ENCODE results near the gene CASKIN1.
"Not testable (repeated sequence)": the region's sequence is repeated elsewhere in the genome, so short reads cannot be mapped to it uniquely, and the experiment has no call there.

CASKIN1 gene

GRCh38 chr16:2135071-2135470, 61.3 kb downstream of the CASKIN1 start:
- H4K91ac ChIP-seq (ENCODE audit: low read depth, low read length), result peak overlapping the region; percentile 24
- DNase-seq, result not testable (repeated sequence)

DNA sequence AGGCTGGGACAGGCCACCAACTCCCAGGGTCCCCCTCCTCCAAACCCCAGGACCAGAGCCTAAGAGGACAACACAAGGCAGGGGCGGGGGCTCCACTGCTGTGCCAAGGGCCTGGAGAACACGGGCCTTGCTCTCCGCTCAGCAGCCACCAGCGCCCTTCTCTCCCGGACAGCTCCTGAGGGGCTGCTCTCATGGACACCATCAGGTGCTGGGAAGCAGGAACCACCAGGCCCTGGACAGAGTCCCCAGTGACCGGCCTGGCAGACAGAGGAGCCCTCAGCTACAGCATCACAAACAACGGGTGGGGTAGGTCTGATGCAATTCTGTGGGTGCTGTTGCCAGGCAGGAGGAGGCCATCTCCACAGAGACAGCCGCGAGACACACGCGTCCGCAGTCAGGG, 62.6 kb downstream of the CASKIN1 start:
- H3K9ac ChIP-seq (ENCODE audit: low read length); H3K36me3 ChIP-seq (ENCODE audit: control insufficient read depth in 1 of 2, insufficient read depth in 2 of 2, low read length in 2 of 2); H3K4ac ChIP-seq (ENCODE audit: low read depth, low read length); H3K79me1 ChIP-seq (ENCODE audit: low read length); H2AK5ac ChIP-seq (ENCODE audit: low read length); H2BK5ac ChIP-seq (ENCODE audit: low read depth, low read length, poor library complexity); H3K4me1 ChIP-seq (ENCODE audit: control insufficient read depth in 1 of 2, insufficient read depth in 2 of 2, low read length in 2 of 2); DNase-seq; H3K23ac ChIP-seq (ENCODE audit: low read length); H4K91ac ChIP-seq (ENCODE audit: low read depth, low read length); H3K14ac ChIP-seq (ENCODE audit: low read length); H3K79me2 ChIP-seq (ENCODE audit: control insufficient read depth, insufficient read depth, low read length, poor library complexity); H2BK120ac ChIP-seq (ENCODE audit: insufficient read depth, low read length, poor library complexity); H4K12ac ChIP-seq (ENCODE audit: low read depth, low read length); H4K8ac ChIP-seq (ENCODE audit: low read depth, low read length); H2AFZ ChIP-seq (ENCODE audit: insufficient read depth, low read length, poor library complexity); H3K4me2 ChIP-seq (ENCODE audit: low read length); H3K27me3 ChIP-seq (ENCODE audit: insufficient read depth, low read length); H3K27ac ChIP-seq (ENCODE audit: low read depth, low read length); H3K9me3 ChIP-seq (ENCODE audit: insufficient read depth, low read depth, low read length); H3K18ac ChIP-seq (ENCODE audit: low read length); H3K4me3 ChIP-seq (ENCODE audit: low read depth, low read length); H2BK12ac ChIP-seq (ENCODE audit: low read length): not testable (repeated sequence)
- WGBS (ENCODE audit: extremely low coverage, insufficient coverage, insufficient read length), result no CpG with 5 or more reads among the region's 12 CpGs

More at GRCh38 chr16:2135071-2135470, 61.3 kb downstream of the CASKIN1 start:
- H3K18ac ChIP-seq (ENCODE audit: low read length); H3K9ac ChIP-seq (ENCODE audit: low read length); H3K4ac ChIP-seq (ENCODE audit: low read depth, low read length); H4K12ac ChIP-seq (ENCODE audit: low read depth, low read length); H3K14ac ChIP-seq (ENCODE audit: low read length); H3K4me1 ChIP-seq (ENCODE audit: control insufficient read depth in 1 of 2, insufficient read depth in 2 of 2, low read length in 2 of 2); H2AFZ ChIP-seq (ENCODE audit: insufficient read depth, low read length, poor library complexity); H4K8ac ChIP-seq (ENCODE audit: low read depth, low read length); H2AK5ac ChIP-seq (ENCODE audit: low read length); H3K27ac ChIP-seq (ENCODE audit: low read depth, low read length); H3K79me2 ChIP-seq (ENCODE audit: control insufficient read depth, insufficient read depth, low read length, poor library complexity); H3K27me3 ChIP-seq (ENCODE audit: insufficient read depth, low read length); H3K23ac ChIP-seq (ENCODE audit: low read length); H3K36me3 ChIP-seq (ENCODE audit: control insufficient read depth in 1 of 2, insufficient read depth in 2 of 2, low read length in 2 of 2); H2BK12ac ChIP-seq (ENCODE audit: low read length); H3K79me1 ChIP-seq (ENCODE audit: low read length); H2BK5ac ChIP-seq (ENCODE audit: low read depth, low read length, poor library complexity); H3K9me3 ChIP-seq (ENCODE audit: insufficient read depth, low read depth, low read length); H2BK120ac ChIP-seq (ENCODE audit: insufficient read depth, low read length, poor library complexity): not testable (repeated sequence)
- Histone ChIP-seq H3K4me2 (ENCODE audit: low read length) (peak overlapping the region; percentile 64), H3K4me3 (ENCODE audit: low read depth, low read length) (peak overlapping the region; percentile 68)
- no CpG with 5 or more reads among the region's 42 CpGs for WGBS (ENCODE audit: extremely low coverage, insufficient coverage, insufficient read length)

- H2AK5ac ChIP-seq (ENCODE audit: low read length); H3K79me2 ChIP-seq (ENCODE audit: control insufficient read depth, insufficient read depth, low read length, poor library complexity); H2BK12ac ChIP-seq (ENCODE audit: low read length); H3K27ac ChIP-seq (ENCODE audit: low read depth, low read length); H3K27me3 ChIP-seq (ENCODE audit: insufficient read depth, low read length); H3K14ac ChIP-seq (ENCODE audit: low read length); H3K36me3 ChIP-seq (ENCODE audit: control insufficient read depth in 1 of 2, insufficient read depth in 2 of 2, low read length in 2 of 2); H2BK120ac ChIP-seq (ENCODE audit: insufficient read depth, low read length, poor library complexity); H3K23ac ChIP-seq (ENCODE audit: low read length); H3K4me3 ChIP-seq (ENCODE audit: low read depth, low read length); H4K8ac ChIP-seq (ENCODE audit: low read depth, low read length); DNase-seq; H3K4ac ChIP-seq (ENCODE audit: low read depth, low read length); H2AFZ ChIP-seq (ENCODE audit: insufficient read depth, low read length, poor library complexity); H3K9ac ChIP-seq (ENCODE audit: low read length); H4K12ac ChIP-seq (ENCODE audit: low read depth, low read length); H3K4me2 ChIP-seq (ENCODE audit: low read length); H3K18ac ChIP-seq (ENCODE audit: low read length); H3K9me3 ChIP-seq (ENCODE audit: insufficient read depth, low read depth, low read length); H4K91ac ChIP-seq (ENCODE audit: low read depth, low read length); H2BK5ac ChIP-seq (ENCODE audit: low read depth, low read length, poor library complexity): not testable (repeated sequence)
- H3K4me1 ChIP-seq (ENCODE audit: control insufficient read depth in 1 of 2, insufficient read depth in 2 of 2, low read length in 2 of 2), result peaks cover 19 to 21% of the 10 kb centered on the region in 2 experiments
- H3K79me1 ChIP-seq (ENCODE audit: low read length), result peaks cover 14% of the 10 kb centered on the region
- WGBS (ENCODE audit: extremely low coverage, insufficient coverage, insufficient read length), result no CpG with 5 or more reads among the region's 22 CpGs
Measured at GRCh38 chr16:2129890-2130447, 66.4 kb downstream of the CASKIN1 start.

DNA sequence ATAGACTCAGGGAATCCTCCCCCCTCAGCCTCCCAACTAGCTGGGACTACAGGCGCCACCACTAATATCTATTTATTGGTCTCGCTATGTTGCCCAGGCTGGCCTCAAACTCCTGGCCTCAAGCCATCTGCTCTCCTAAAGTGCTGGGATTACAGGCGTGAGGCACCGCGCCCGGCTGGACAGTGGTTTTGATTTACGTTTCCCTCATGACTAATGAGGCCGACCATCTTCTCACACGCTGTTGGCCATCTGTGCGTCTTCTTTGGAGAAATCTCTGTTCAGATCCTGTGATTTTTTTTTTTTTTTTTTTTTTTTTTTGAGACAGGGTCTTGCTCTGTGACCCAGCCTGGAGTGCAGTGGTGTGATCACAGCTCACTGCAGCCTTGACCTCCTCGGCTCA, 67.2 kb downstream of the CASKIN1 start:
- not testable (repeated sequence) for H3K27ac ChIP-seq (ENCODE audit: low read depth, low read length); H3K9me3 ChIP-seq (ENCODE audit: insufficient read depth, low read depth, low read length); H3K4me3 ChIP-seq (ENCODE audit: low read depth, low read length); H2AFZ ChIP-seq (ENCODE audit: insufficient read depth, low read length, poor library complexity); H3K27me3 ChIP-seq (ENCODE audit: insufficient read depth, low read length); H3K36me3 ChIP-seq (ENCODE audit: control insufficient read depth in 1 of 2, insufficient read depth in 2 of 2, low read length in 2 of 2); H3K4me2 ChIP-seq (ENCODE audit: low read length); DNase-seq; H3K14ac ChIP-seq (ENCODE audit: low read length); H3K18ac ChIP-seq (ENCODE audit: low read length); H2AK5ac ChIP-seq (ENCODE audit: low read length); H3K4ac ChIP-seq (ENCODE audit: low read depth, low read length); H4K12ac ChIP-seq (ENCODE audit: low read depth, low read length); H3K79me2 ChIP-seq (ENCODE audit: control insufficient read depth, insufficient read depth, low read length, poor library complexity); H3K9ac ChIP-seq (ENCODE audit: low read length); H4K8ac ChIP-seq (ENCODE audit: low read depth, low read length); H4K91ac ChIP-seq (ENCODE audit: low read depth, low read length); H2BK12ac ChIP-seq (ENCODE audit: low read length); H2BK5ac ChIP-seq (ENCODE audit: low read depth, low read length, poor library complexity); H2BK120ac ChIP-seq (ENCODE audit: insufficient read depth, low read length, poor library complexity); H3K23ac ChIP-seq (ENCODE audit: low read length)
- WGBS (ENCODE audit: extremely low coverage, insufficient coverage, insufficient read length), result no CpG with 5 or more reads among the region's 11 CpGs
- peaks cover 25 to 28% of the 10 kb centered on the region in 2 experiments for H3K4me1 ChIP-seq (ENCODE audit: control insufficient read depth in 1 of 2, insufficient read depth in 2 of 2, low read length in 2 of 2)
- peaks cover 21% of the 10 kb centered on the region for H3K79me1 ChIP-seq (ENCODE audit: low read length)
